Measurements from ENCODE around the gene KLHL29.

- no peak for TF ChIP-seq POLR2AphosphoS5 (IDR thresholded peaks at IDR 0.05)
- TF ChIP-seq, protein P1, sequence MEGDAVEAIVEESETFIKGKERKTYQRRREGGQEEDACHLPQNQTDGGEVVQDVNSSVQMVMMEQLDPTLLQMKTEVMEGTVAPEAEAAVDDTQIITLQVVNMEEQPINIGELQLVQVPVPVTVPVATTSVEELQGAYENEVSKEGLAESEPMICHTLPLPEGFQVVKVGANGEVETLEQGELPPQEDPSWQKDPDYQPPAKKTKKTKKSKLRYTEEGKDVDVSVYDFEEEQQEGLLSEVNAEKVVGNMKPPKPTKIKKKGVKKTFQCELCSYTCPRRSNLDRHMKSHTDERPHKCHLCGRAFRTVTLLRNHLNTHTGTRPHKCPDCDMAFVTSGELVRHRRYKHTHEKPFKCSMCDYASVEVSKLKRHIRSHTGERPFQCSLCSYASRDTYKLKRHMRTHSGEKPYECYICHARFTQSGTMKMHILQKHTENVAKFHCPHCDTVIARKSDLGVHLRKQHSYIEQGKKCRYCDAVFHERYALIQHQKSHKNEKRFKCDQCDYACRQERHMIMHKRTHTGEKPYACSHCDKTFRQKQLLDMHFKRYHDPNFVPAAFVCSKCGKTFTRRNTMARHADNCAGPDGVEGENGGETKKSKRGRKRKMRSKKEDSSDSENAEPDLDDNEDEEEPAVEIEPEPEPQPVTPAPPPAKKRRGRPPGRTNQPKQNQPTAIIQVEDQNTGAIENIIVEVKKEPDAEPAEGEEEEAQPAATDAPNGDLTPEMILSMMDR (IDR thresholded peaks at IDR 0.05 in 8 of 11, conservative IDR thresholded peaks at IDR 0.05 in 3 of 11) = no peak
- no peak for TF ChIP-seq POLR2A (IDR thresholded peaks at IDR 0.05)
These were observed 153.6 kb downstream of the KLHL29 start for GRCh38 chr2:23538566-23538965.
